ENCODE data around the gene CBFA2T3.

- no peak for TF ChIP-seq CTCF (IDR thresholded peaks at IDR 0.05)
- no peak for TF ChIP-seq POLR2A (IDR thresholded peaks at IDR 0.05)
Observed at GRCh38 chr16:88913001-88913612, 63.9 kb downstream of the CBFA2T3 start.
